HEK293 (cell line): ENCODE data around the gene MTARC2.

Experiments used
- GFI1B ChIP-seq: fragments of 450-650 bp; formaldehyde crosslinking; IDR thresholded peaks from 2 replicates; pipeline ENCODE4 v1.5.1; 2016; ENCODE audit warnings: missing biosample characterization, missing genetic modification characterization
- GLI4 ChIP-seq: fragments of 450-650 bp; formaldehyde crosslinking; IDR thresholded peaks from 2 replicates; pipeline ENCODE4 v1.5.1; 2016; ENCODE audit warnings: missing biosample characterization, missing genetic modification characterization
- MYNN ChIP-seq: fragments of 450-650 bp; formaldehyde crosslinking; IDR thresholded peaks from 2 replicates; pipeline ENCODE4 v1.5.1; 2016; ENCODE audit warnings: missing biosample characterization, missing genetic modification characterization, borderline replicate concordance
- PRDM1 ChIP-seq: fragments of 450-650 bp; formaldehyde crosslinking; IDR thresholded peaks from 2 replicates; pipeline ENCODE4; 2016; ENCODE audit warnings: missing biosample characterization, missing genetic modification characterization
- SCRT1 ChIP-seq: fragments of 450-650 bp; formaldehyde crosslinking; IDR thresholded peaks from 2 replicates; pipeline ENCODE4 v1.5.1; 2016; ENCODE audit warnings: missing biosample characterization, missing genetic modification characterization, borderline replicate concordance
- ZBTB21 ChIP-seq: fragments of 450-650 bp; formaldehyde crosslinking; IDR thresholded peaks from 2 replicates; pipeline ENCODE4 v1.5.1; 2017; ENCODE audit warnings: missing biosample characterization, missing genetic modification characterization
- ZBTB48 ChIP-seq: fragments of 450-650 bp; formaldehyde crosslinking; IDR thresholded peaks from 2 replicates; pipeline ENCODE4 v1.5.1; 2016; ENCODE audit warnings: missing biosample characterization, missing genetic modification characterization
- ZNF155 ChIP-seq: fragments of 450-650 bp; formaldehyde crosslinking; IDR thresholded peaks from 2 replicates; pipeline ENCODE4 v1.5.1; 2016; ENCODE audit warnings: missing biosample characterization, missing genetic modification characterization
- ZNF214 ChIP-seq: fragments of 450-650 bp; formaldehyde crosslinking; IDR thresholded peaks from 2 replicates; pipeline ENCODE4 v1.5.1; 2017; ENCODE audit warnings: missing biosample characterization, mild to moderate bottlenecking, missing genetic modification characterization, borderline replicate concordance
- ZNF223 ChIP-seq: fragments of 450-650 bp; formaldehyde crosslinking; IDR thresholded peaks from 2 replicates; pipeline ENCODE4 v1.5.1; 2016; ENCODE audit warnings: missing biosample characterization, missing genetic modification characterization
- ZNF23 ChIP-seq: fragments of 450-650 bp; formaldehyde crosslinking; IDR thresholded peaks from 2 replicates; pipeline ENCODE4 v1.5.1; 2016; ENCODE audit warnings: missing biosample characterization, missing genetic modification characterization, borderline replicate concordance
- ZNF311 ChIP-seq: fragments of 450-650 bp; formaldehyde crosslinking; IDR thresholded peaks from 2 replicates; pipeline ENCODE4 v1.5.1; 2017; ENCODE audit warnings: missing biosample characterization, missing genetic modification characterization, borderline replicate concordance
- ZNF354C ChIP-seq: fragments of 450-650 bp; formaldehyde crosslinking; IDR thresholded peaks from 2 replicates; pipeline ENCODE4 v1.5.1; 2016; ENCODE audit warnings: missing biosample characterization, missing genetic modification characterization, low read depth, borderline replicate concordance
- ZNF391 ChIP-seq: fragments of 450-650 bp; formaldehyde crosslinking; IDR thresholded peaks from 2 replicates; pipeline ENCODE4 v1.5.1; 2016; ENCODE audit warnings: low read depth, missing biosample characterization, missing genetic modification characterization, borderline replicate concordance
- ZNF433 ChIP-seq: fragments of 450-650 bp; formaldehyde crosslinking; IDR thresholded peaks from 2 replicates; pipeline ENCODE4 v1.5.1; 2016; ENCODE audit warnings: missing biosample characterization, missing genetic modification characterization, low read depth
- ZNF521 ChIP-seq: fragments of 450-650 bp; formaldehyde crosslinking; IDR thresholded peaks from 2 replicates; pipeline ENCODE4 v1.5.1; 2017; ENCODE audit warnings: missing biosample characterization, mild to moderate bottlenecking, missing genetic modification characterization
- ZNF530 ChIP-seq: fragments of 450-650 bp; formaldehyde crosslinking; IDR thresholded peaks from 2 replicates; pipeline ENCODE4 v1.5.1; 2016; ENCODE audit warnings: low read depth, missing biosample characterization, missing genetic modification characterization
- ZNF555 ChIP-seq: fragments of 450-650 bp; formaldehyde crosslinking; conservative IDR thresholded peaks from 2 replicates; pipeline ENCODE4 v1.5.1; 2017; ENCODE audit warnings: missing biosample characterization, mild to moderate bottlenecking, missing genetic modification characterization, inconsistent platforms
- ZNF561 ChIP-seq: fragments of 450-650 bp; IDR thresholded peaks from 2 replicates; pipeline ENCODE4 v1.5.1; 2018; ENCODE audit warnings: missing biosample characterization, missing genetic modification characterization, borderline replicate concordance
- ZNF571 ChIP-seq: fragments of 450-650 bp; formaldehyde crosslinking; IDR thresholded peaks from 2 replicates; pipeline ENCODE4 v1.5.0; 2017; ENCODE audit warnings: missing biosample characterization, missing genetic modification characterization
- ZNF600 ChIP-seq: fragments of 450-650 bp; formaldehyde crosslinking; IDR thresholded peaks from 2 replicates; pipeline ENCODE4 v1.5.1; 2016; ENCODE audit warnings: missing biosample characterization, missing genetic modification characterization
- ZNF707 ChIP-seq: fragments of 450-650 bp; formaldehyde crosslinking; IDR thresholded peaks from 2 replicates; pipeline ENCODE4 v1.5.1; 2016; ENCODE audit warnings: missing biosample characterization, missing genetic modification characterization
- ZNF768 ChIP-seq: fragments of 450-650 bp; formaldehyde crosslinking; IDR thresholded peaks from 2 replicates; pipeline ENCODE4 v1.5.1; 2018; ENCODE audit warnings: missing biosample characterization, mild to moderate bottlenecking, missing genetic modification characterization
- ZSCAN16 ChIP-seq: fragments of 450-650 bp; formaldehyde crosslinking; IDR thresholded peaks from 2 replicates; pipeline ENCODE4 v1.5.1; 2016; ENCODE audit warnings: missing biosample characterization, missing genetic modification characterization
- ZSCAN30 ChIP-seq: fragments of 450-650 bp; IDR thresholded peaks from 2 replicates; pipeline ENCODE4 v1.5.1; 2018; ENCODE audit warnings: missing biosample characterization, mild to moderate bottlenecking, missing genetic modification characterization, moderate library complexity
- TF ChIP-seq, protein P1 (sequence below): fragments of 450-650 bp; formaldehyde crosslinking; IDR thresholded peaks from 2 replicates; pipeline ENCODE4 v1.5.1; 2017; ENCODE audit warnings: missing biosample characterization, mild to moderate bottlenecking, missing genetic modification characterization, moderate library complexity
- TF ChIP-seq, protein P2 (sequence below): fragments of 450-650 bp; formaldehyde crosslinking; IDR thresholded peaks from 2 replicates; pipeline ENCODE4 v1.5.1; 2016; ENCODE audit warnings: missing biosample characterization, missing genetic modification characterization
- TF ChIP-seq, protein P3 (sequence below): fragments of 450-650 bp; formaldehyde crosslinking; IDR thresholded peaks from 2 replicates; pipeline ENCODE4 v1.5.1; 2017; ENCODE audit warnings: missing biosample characterization, missing genetic modification characterization
- TF ChIP-seq, protein P4 (sequence below): fragments of 450-650 bp; formaldehyde crosslinking; IDR thresholded peaks from 2 replicates; pipeline ENCODE4 v1.5.1; 2016; ENCODE audit warnings: missing biosample characterization, missing genetic modification characterization
- TF ChIP-seq, protein P5 (sequence below): fragments of 450-650 bp; IDR thresholded peaks from 2 replicates; pipeline ENCODE4 v1.5.1; 2018; ENCODE audit warnings: missing biosample characterization, mild to moderate bottlenecking, missing genetic modification characterization

Gene MTARC2

DNA sequence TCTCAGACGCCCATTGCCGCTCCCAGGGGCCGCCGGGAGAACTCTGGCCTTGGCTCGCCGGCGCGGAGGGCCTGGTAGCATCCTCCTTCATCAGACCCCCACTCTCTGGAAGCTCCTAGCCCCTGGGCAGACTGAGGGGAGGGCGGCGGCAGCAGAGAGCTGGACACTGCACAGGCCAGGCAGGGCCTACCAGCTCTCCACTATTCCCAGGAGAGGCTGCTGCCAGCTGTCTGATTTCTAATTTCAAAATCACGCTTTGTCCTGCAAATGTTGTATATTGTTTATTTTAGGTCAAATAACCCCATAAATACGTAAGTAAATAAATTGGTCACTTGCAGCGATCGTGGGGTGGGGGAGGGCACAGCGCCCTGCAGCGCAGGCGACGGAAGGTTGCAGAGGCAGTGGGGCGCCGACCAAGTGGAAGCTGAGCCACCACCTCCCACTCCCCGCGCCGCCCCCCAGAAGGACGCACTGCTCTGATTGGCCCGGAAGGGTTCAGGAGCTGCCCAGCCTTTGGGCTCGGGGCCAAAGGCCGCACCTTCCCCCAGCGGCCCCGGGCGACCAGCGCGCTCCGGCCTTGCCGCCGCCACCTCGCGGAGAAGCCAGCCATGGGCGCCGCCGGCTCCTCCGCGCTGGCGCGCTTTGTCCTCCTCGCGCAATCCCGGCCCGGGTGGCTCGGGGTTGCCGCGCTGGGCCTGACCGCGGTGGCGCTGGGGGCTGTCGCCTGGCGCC lies 38.4 kb downstream of the MTARC2 start, which contains the start of gene MTARC1 (continued):
- TF ChIP-seq, protein P1, sequence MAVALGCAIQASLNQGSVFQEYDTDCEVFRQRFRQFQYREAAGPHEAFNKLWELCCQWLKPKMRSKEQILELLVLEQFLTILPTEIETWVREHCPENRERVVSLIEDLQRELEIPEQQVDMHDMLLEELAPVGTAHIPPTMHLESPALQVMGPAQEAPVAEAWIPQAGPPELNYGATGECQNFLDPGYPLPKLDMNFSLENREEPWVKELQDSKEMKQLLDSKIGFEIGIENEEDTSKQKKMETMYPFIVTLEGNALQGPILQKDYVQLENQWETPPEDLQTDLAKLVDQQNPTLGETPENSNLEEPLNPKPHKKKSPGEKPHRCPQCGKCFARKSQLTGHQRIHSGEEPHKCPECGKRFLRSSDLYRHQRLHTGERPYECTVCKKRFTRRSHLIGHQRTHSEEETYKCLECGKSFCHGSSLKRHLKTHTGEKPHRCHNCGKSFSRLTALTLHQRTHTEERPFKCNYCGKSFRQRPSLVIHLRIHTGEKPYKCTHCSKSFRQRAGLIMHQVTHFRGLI = peak; percentile 79; the same call in 1 of the 2 replicates
- TF ChIP-seq ZNF223 (tag by site-specific recombination) = no peak
- no peak for TF ChIP-seq ZNF530
- no peak for TF ChIP-seq ZNF555 (tag by site-specific recombination)
- no peak for TF ChIP-seq ZNF23 (tag by site-specific recombination)
- TF ChIP-seq ZNF768 = no peak
- peak; percentile 79; the same call in 1 of the 2 replicates for TF ChIP-seq GFI1B (tag by site-specific recombination)
- no peak for TF ChIP-seq GLI4 (tag by site-specific recombination)
- TF ChIP-seq ZBTB48 (tag by site-specific recombination) = peak; percentile 48
- peak; percentile 33; the same call in 1 of the 2 replicates for TF ChIP-seq ZSCAN30 (tag by site-specific recombination)
- TF ChIP-seq, protein P2, sequence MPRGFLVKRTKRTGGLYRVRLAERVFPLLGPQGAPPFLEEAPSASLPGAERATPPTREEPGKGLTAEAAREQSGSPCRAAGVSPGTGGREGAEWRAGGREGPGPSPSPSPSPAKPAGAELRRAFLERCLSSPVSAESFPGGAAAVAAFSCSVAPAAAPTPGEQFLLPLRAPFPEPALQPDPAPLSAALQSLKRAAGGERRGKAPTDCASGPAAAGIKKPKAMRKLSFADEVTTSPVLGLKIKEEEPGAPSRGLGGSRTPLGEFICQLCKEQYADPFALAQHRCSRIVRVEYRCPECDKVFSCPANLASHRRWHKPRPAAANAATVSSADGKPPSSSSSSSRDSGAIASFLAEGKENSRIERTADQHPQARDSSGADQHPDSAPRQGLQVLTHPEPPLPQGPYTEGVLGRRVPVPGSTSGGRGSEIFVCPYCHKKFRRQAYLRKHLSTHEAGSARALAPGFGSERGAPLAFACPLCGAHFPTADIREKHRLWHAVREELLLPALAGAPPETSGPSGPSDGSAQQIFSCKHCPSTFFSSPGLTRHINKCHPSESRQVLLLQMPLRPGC (tag by site-specific recombination) = peak; percentile 37; the same call in 1 of the 2 replicates
- TF ChIP-seq ZNF561 (tag by site-specific recombination) = peak; percentile 73
- TF ChIP-seq, protein P3, sequence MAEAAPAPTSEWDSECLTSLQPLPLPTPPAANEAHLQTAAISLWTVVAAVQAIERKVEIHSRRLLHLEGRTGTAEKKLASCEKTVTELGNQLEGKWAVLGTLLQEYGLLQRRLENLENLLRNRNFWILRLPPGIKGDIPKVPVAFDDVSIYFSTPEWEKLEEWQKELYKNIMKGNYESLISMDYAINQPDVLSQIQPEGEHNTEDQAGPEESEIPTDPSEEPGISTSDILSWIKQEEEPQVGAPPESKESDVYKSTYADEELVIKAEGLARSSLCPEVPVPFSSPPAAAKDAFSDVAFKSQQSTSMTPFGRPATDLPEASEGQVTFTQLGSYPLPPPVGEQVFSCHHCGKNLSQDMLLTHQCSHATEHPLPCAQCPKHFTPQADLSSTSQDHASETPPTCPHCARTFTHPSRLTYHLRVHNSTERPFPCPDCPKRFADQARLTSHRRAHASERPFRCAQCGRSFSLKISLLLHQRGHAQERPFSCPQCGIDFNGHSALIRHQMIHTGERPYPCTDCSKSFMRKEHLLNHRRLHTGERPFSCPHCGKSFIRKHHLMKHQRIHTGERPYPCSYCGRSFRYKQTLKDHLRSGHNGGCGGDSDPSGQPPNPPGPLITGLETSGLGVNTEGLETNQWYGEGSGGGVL = peak; percentile 53
- TF ChIP-seq, protein P4, sequence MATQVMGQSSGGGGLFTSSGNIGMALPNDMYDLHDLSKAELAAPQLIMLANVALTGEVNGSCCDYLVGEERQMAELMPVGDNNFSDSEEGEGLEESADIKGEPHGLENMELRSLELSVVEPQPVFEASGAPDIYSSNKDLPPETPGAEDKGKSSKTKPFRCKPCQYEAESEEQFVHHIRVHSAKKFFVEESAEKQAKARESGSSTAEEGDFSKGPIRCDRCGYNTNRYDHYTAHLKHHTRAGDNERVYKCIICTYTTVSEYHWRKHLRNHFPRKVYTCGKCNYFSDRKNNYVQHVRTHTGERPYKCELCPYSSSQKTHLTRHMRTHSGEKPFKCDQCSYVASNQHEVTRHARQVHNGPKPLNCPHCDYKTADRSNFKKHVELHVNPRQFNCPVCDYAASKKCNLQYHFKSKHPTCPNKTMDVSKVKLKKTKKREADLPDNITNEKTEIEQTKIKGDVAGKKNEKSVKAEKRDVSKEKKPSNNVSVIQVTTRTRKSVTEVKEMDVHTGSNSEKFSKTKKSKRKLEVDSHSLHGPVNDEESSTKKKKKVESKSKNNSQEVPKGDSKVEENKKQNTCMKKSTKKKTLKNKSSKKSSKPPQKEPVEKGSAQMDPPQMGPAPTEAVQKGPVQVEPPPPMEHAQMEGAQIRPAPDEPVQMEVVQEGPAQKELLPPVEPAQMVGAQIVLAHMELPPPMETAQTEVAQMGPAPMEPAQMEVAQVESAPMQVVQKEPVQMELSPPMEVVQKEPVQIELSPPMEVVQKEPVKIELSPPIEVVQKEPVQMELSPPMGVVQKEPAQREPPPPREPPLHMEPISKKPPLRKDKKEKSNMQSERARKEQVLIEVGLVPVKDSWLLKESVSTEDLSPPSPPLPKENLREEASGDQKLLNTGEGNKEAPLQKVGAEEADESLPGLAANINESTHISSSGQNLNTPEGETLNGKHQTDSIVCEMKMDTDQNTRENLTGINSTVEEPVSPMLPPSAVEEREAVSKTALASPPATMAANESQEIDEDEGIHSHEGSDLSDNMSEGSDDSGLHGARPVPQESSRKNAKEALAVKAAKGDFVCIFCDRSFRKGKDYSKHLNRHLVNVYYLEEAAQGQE (tag by site-specific recombination) = peak; percentile 84
- TF ChIP-seq MYNN (tag by site-specific recombination) = no peak
- no peak for TF ChIP-seq ZNF707 (tag by site-specific recombination)
- TF ChIP-seq ZNF433 (tag by site-specific recombination) = no peak
- TF ChIP-seq ZNF214 (tag by site-specific recombination) = no peak
- TF ChIP-seq ZNF354C (tag by site-specific recombination) = no peak
- no peak for TF ChIP-seq ZNF521
- no peak for TF ChIP-seq ZNF391
- no peak for TF ChIP-seq ZBTB21 (tag by site-specific recombination)
- TF ChIP-seq ZSCAN16 (tag by site-specific recombination) = no peak
- TF ChIP-seq SCRT1 (tag by site-specific recombination) = no peak
- TF ChIP-seq ZNF311 (tag by site-specific recombination) = no peak
- no peak for TF ChIP-seq ZNF571
- TF ChIP-seq ZNF155 (tag by site-specific recombination) = no peak
- TF ChIP-seq ZNF600 (tag by site-specific recombination) = no peak; the same call in 1 of the 2 replicates
- TF ChIP-seq, protein P5, sequence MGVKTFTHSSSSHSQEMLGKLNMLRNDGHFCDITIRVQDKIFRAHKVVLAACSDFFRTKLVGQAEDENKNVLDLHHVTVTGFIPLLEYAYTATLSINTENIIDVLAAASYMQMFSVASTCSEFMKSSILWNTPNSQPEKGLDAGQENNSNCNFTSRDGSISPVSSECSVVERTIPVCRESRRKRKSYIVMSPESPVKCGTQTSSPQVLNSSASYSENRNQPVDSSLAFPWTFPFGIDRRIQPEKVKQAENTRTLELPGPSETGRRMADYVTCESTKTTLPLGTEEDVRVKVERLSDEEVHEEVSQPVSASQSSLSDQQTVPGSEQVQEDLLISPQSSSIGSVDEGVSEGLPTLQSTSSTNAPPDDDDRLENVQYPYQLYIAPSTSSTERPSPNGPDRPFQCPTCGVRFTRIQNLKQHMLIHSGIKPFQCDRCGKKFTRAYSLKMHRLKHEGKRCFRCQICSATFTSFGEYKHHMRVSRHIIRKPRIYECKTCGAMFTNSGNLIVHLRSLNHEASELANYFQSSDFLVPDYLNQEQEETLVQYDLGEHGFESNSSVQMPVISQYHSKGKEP (tag by site-specific recombination) = peak; percentile 76
- no peak for TF ChIP-seq PRDM1 (tag by site-specific recombination)
